ENCODE data around the gene LAPTM5. TPM values are rescaled to one million over a fixed set of nuclear protein-coding genes. Genes with fewer than 3 reads are reported as not detected.

LAPTM5 gene
- total and polyA plus RNA-seq, 4 donors = 58.7 to 653 (median 271) TPM

DNA sequence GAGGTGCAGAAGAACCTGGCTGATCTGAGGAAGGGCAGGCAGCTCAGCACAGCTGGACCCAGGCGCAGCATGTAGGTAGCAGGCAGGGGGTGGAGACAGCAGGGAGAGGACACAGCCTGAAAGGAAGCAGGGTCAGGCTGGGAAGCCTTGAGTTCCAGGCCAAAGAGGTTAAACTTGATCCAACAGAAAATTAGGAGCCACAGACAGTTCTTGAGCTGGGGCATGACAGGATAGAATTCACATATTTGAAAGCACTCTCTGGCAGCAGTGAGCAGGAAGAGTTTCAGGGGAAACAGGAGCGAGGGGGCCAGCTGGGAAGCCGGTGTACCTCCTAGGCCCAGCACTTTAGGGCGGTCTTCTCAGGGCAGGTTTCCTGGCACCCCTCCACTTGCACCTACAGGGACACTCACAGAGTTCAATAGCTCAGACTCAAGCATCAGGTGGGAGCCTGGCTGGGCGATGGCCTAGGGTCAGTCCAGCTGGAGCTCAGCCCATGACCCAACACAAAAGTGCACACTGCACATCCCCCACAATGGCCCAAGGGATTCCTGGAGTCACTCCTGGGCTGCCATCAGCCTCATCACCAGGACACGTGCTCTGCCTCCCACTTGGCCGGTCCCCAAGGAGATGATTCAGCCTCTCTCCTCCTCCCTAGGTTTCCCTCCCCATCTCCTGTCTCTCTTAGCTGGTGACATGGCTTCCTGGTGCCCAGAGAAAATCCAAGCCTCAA lies 56.9 kb downstream of the LAPTM5 start:
- Histone ChIP-seq H3K9ac (ENCODE audit: insufficient read depth in 1 of 2, low read length in 2 of 2) (no peak overlapping the region), H3K4me3 (no peak overlapping the region), H3K36me3 (ENCODE audit: control insufficient read depth in 4 of 4, insufficient read depth in 4 of 4, low read length in 4 of 4) (no peaks in the 10 kb centered on the region), H3K9me3 (ENCODE audit: control insufficient read depth in 4 of 4, insufficient read depth in 3 of 4, low read length in 3 of 4) (no peaks in the 10 kb centered on the region), H3K4me1 (ENCODE audit: control insufficient read depth in 5 of 5, insufficient read depth in 5 of 5, low read length in 5 of 5) (peaks cover 0 to 2% (median 0%) of the 10 kb centered on the region in 5 donors), H3K27ac (ENCODE audit: low read depth in 1 of 2, low read length in 1 of 2) (no peak overlapping the region), H3K27me3 (ENCODE audit: control insufficient read depth in 3 of 3, insufficient read depth in 3 of 3, low read length in 2 of 3) (no peaks in the 10 kb centered on the region)
- DNase-seq (no peak), ATAC-seq (ENCODE audit: insufficient read depth, low FRiP score) (no peak)
- 72 to 83% methylated on average over 7 of the region's 7 CpGs for WGBS, 2 donors
- TF ChIP-seq, protein P1, sequence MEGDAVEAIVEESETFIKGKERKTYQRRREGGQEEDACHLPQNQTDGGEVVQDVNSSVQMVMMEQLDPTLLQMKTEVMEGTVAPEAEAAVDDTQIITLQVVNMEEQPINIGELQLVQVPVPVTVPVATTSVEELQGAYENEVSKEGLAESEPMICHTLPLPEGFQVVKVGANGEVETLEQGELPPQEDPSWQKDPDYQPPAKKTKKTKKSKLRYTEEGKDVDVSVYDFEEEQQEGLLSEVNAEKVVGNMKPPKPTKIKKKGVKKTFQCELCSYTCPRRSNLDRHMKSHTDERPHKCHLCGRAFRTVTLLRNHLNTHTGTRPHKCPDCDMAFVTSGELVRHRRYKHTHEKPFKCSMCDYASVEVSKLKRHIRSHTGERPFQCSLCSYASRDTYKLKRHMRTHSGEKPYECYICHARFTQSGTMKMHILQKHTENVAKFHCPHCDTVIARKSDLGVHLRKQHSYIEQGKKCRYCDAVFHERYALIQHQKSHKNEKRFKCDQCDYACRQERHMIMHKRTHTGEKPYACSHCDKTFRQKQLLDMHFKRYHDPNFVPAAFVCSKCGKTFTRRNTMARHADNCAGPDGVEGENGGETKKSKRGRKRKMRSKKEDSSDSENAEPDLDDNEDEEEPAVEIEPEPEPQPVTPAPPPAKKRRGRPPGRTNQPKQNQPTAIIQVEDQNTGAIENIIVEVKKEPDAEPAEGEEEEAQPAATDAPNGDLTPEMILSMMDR (IDR thresholded peaks at IDR 0.05; ENCODE audit: control extremely low read depth, extremely low read depth) = no peak

DNA sequence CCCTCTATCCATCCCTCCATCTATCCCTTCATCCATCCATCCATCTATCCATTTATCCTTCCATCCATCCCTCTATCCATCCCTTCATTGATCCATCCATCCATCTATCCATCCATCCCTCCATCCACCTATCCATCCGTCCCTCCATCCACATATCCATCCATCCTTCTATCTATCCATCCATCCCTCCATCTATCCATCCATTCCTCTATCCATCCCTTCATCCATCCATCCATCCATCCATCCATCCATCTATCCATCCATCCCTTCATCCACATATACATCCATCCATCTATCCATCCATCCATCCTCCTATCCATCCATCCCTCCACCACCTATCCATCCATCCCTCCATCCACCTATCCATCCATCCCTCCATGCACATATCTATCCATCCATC lies 57.8 kb downstream of the LAPTM5 start:
- Histone ChIP-seq H3K36me3 (ENCODE audit: control insufficient read depth in 4 of 4, insufficient read depth in 4 of 4, low read length in 4 of 4) (no peaks in the 10 kb centered on the region), H3K4me1 (ENCODE audit: control insufficient read depth in 5 of 5, insufficient read depth in 5 of 5, low read length in 5 of 5) (peaks cover 0 to 3% (median 0%) of the 10 kb centered on the region in 5 donors), H3K4me3 (no peak overlapping the region), H3K9me3 (ENCODE audit: control insufficient read depth in 4 of 4, insufficient read depth in 3 of 4, low read length in 3 of 4) (no peaks in the 10 kb centered on the region), H3K27ac (ENCODE audit: low read depth in 1 of 2, low read length in 1 of 2) (no peak overlapping the region), H3K9ac (ENCODE audit: insufficient read depth in 1 of 2, low read length in 2 of 2) (no peak overlapping the region), H3K27me3 (ENCODE audit: control insufficient read depth in 3 of 3, insufficient read depth in 3 of 3, low read length in 2 of 3) (no peaks in the 10 kb centered on the region)
- no peak for ATAC-seq (ENCODE audit: insufficient read depth, low FRiP score)
- WGBS, 2 donors = 91 to 92% methylated on average over 1 of the region's 1 CpG
- TF ChIP-seq, protein P1 (IDR thresholded peaks at IDR 0.05; ENCODE audit: control extremely low read depth, extremely low read depth) = no peak
- DNase-seq = no peak

DNA sequence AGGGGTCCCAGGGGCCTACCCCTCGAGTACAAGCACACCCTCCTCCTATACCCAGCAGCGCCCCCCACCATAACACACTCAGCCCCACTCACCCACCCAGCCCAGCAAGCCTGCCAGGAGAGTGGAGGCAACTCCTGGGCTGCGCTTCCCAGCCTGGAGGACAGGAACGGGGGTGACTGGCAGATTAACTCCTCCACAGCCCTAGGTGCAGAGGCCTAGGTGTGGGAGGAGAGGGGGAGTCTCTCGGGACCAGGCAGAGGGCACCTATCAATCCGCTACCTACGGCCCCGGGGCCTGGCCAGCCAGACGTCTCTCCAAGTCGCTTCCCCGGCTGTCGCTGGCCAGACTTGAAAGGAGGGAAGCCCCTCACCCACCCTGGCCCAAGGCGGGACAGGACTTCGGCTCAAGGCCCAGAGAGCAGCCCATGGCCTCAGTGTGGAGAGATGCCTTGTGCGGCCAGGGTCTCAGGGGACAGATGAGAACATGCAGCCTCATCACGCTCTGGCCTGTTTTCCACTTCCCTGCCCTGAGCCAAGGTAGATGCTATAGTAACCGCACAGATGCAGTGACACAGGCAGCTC lies 59.1 kb downstream of the LAPTM5 start:
- H3K36me3 ChIP-seq (ENCODE audit: control insufficient read depth in 4 of 4, insufficient read depth in 4 of 4, low read length in 4 of 4) = no peaks in the 10 kb centered on the region
- peaks cover 0 to 3% (median 0%) of the 10 kb centered on the region in 5 donors for H3K4me1 ChIP-seq (ENCODE audit: control insufficient read depth in 5 of 5, insufficient read depth in 5 of 5, low read length in 5 of 5)
- H3K4me3 ChIP-seq = no peak overlapping the region
- H3K9me3 ChIP-seq (ENCODE audit: control insufficient read depth in 4 of 4, insufficient read depth in 3 of 4, low read length in 3 of 4) = no peaks in the 10 kb centered on the region
- ATAC-seq (ENCODE audit: insufficient read depth, low FRiP score) (no peak), DNase-seq (no peak)
- H3K27me3 ChIP-seq (ENCODE audit: control insufficient read depth in 3 of 3, insufficient read depth in 3 of 3, low read length in 2 of 3) = no peaks in the 10 kb centered on the region
- WGBS, 2 donors = 78 to 86% methylated on average over 17 of the region's 17 CpGs
- H3K9ac ChIP-seq (ENCODE audit: insufficient read depth in 1 of 2, low read length in 2 of 2) = no peak overlapping the region
- H3K27ac ChIP-seq (ENCODE audit: low read depth in 1 of 2, low read length in 1 of 2) = no peak overlapping the region
- TF ChIP-seq, protein P1 (IDR thresholded peaks at IDR 0.05; ENCODE audit: control extremely low read depth, extremely low read depth) = no peak

All from lung (tissue), 12 donors.